Ovary (tissue), 3 donors: ENCODE measurements around the gene CPS1.

Source experiments
- EP300 ChIP-seq: sonication (generic); formaldehyde crosslinking; IDR thresholded peaks from one replicate; pipeline ENCODE4 v1.6.1; 2017; ENCODE audit warnings: antibody characterized with exemption
- POLR2A ChIP-seq: fragments of 450-650 bp; IDR thresholded peaks from one replicate; pipeline ENCODE4 v1.6.1; 2017; ENCODE audit warnings: antibody characterized with exemption, mild to moderate bottlenecking, moderate library complexity
- TF ChIP-seq, protein P1 (sequence below), 3 donors: fragments of 450-650 bp in 2 of 3; fragments of 200-600 bp in 1 of 3; IDR thresholded peaks; one replicate each; pipeline versions ENCODE4 v1.5.1 to v1.8.0; 2016 to 2022; ENCODE audit warnings: antibody characterized with exemption in 3 of 3, mild to moderate bottlenecking in 1 of 3
- donor health status: DM: no; HTN: no; CAD: no.

DNA sequence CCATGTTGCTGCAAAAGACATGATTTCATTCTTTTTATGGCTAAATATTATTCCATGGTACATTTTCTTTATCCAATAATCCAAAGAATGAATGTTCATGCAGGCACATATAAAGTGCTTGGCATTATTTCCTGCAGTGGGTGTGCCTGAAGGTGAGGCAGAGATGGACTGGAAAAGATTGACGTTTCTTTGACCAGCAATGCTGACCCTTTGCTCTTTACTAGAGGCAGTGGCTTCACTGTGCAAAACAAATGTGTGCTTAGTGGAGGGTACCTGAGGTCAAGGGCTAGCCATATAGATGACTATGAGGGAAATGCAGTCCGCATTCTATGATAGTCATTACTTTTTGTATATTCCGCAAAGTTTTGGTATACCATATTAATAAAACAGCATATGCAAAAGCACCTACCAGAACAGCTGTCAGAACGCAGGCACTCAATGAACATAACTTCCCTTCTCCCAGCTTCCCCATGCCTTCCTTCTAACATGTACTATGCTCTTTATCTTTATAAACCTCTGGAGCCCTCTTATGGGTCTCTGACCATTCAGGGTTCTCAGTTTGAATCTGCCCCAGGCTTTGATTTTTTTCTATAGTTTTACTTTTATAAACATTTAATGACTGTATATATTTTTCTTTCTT lies 32.6 kb upstream of the CPS1 start:
- TF ChIP-seq, protein P1, sequence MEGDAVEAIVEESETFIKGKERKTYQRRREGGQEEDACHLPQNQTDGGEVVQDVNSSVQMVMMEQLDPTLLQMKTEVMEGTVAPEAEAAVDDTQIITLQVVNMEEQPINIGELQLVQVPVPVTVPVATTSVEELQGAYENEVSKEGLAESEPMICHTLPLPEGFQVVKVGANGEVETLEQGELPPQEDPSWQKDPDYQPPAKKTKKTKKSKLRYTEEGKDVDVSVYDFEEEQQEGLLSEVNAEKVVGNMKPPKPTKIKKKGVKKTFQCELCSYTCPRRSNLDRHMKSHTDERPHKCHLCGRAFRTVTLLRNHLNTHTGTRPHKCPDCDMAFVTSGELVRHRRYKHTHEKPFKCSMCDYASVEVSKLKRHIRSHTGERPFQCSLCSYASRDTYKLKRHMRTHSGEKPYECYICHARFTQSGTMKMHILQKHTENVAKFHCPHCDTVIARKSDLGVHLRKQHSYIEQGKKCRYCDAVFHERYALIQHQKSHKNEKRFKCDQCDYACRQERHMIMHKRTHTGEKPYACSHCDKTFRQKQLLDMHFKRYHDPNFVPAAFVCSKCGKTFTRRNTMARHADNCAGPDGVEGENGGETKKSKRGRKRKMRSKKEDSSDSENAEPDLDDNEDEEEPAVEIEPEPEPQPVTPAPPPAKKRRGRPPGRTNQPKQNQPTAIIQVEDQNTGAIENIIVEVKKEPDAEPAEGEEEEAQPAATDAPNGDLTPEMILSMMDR (IDR thresholded peaks at IDR 0.05) = no peak
- no peak for TF ChIP-seq POLR2A
- TF ChIP-seq EP300 = no peak
